Measurements from ENCODE around the gene CACNA1G.

The CACNA1G gene

GRCh38 chr17:50635732-50635981, 75.1 kb downstream of the CACNA1G start:
- TF ChIP-seq FOXP2 (optimal IDR thresholded peaks at IDR 0.05; ENCODE audit: borderline replicate concordance, extremely low read depth, extremely low read length, insufficient read depth): no peak
- no peak for TF ChIP-seq TAF1 (IDR thresholded peaks at IDR 0.05; ENCODE audit: borderline replicate concordance, insufficient read depth, low read length)
- TF ChIP-seq, protein P1, sequence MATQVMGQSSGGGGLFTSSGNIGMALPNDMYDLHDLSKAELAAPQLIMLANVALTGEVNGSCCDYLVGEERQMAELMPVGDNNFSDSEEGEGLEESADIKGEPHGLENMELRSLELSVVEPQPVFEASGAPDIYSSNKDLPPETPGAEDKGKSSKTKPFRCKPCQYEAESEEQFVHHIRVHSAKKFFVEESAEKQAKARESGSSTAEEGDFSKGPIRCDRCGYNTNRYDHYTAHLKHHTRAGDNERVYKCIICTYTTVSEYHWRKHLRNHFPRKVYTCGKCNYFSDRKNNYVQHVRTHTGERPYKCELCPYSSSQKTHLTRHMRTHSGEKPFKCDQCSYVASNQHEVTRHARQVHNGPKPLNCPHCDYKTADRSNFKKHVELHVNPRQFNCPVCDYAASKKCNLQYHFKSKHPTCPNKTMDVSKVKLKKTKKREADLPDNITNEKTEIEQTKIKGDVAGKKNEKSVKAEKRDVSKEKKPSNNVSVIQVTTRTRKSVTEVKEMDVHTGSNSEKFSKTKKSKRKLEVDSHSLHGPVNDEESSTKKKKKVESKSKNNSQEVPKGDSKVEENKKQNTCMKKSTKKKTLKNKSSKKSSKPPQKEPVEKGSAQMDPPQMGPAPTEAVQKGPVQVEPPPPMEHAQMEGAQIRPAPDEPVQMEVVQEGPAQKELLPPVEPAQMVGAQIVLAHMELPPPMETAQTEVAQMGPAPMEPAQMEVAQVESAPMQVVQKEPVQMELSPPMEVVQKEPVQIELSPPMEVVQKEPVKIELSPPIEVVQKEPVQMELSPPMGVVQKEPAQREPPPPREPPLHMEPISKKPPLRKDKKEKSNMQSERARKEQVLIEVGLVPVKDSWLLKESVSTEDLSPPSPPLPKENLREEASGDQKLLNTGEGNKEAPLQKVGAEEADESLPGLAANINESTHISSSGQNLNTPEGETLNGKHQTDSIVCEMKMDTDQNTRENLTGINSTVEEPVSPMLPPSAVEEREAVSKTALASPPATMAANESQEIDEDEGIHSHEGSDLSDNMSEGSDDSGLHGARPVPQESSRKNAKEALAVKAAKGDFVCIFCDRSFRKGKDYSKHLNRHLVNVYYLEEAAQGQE (IDR thresholded peaks at IDR 0.05; ENCODE audit: insufficient read depth in 1 of 2, low read depth in 2 of 2, low read length in 2 of 2): no peak
- TF ChIP-seq POLR2AphosphoS5 (IDR thresholded peaks at IDR 0.05; ENCODE audit: low read depth, low read length): no peak
- no peak for TF ChIP-seq SIN3A (IDR thresholded peaks at IDR 0.05; ENCODE audit: borderline replicate concordance, insufficient read depth, low read length)

GRCh38 chr17:50635982-50636803, 75.7 kb downstream of the CACNA1G start:
- TF ChIP-seq SIN3A (IDR thresholded peaks at IDR 0.05; ENCODE audit: borderline replicate concordance, insufficient read depth, low read length): no peak
- TF ChIP-seq POLR2AphosphoS5 (IDR thresholded peaks at IDR 0.05; ENCODE audit: low read depth, low read length): no peak
- TF ChIP-seq, protein P1 (IDR thresholded peaks at IDR 0.05; ENCODE audit: insufficient read depth in 1 of 2, low read depth in 2 of 2, low read length in 2 of 2): no peak
- no peak for TF ChIP-seq FOXP2 (optimal IDR thresholded peaks at IDR 0.05; ENCODE audit: borderline replicate concordance, extremely low read depth, extremely low read length, insufficient read depth)
- no peak for TF ChIP-seq TAF1 (IDR thresholded peaks at IDR 0.05; ENCODE audit: borderline replicate concordance, insufficient read depth, low read length)

GRCh38 chr17:50636804-50637195, 76.3 kb downstream of the CACNA1G start:
- no peak for TF ChIP-seq POLR2AphosphoS5 (IDR thresholded peaks at IDR 0.05; ENCODE audit: low read depth, low read length)
- TF ChIP-seq TAF1 (IDR thresholded peaks at IDR 0.05; ENCODE audit: borderline replicate concordance, insufficient read depth, low read length): no peak
- no peak for TF ChIP-seq FOXP2 (optimal IDR thresholded peaks at IDR 0.05; ENCODE audit: borderline replicate concordance, extremely low read depth, extremely low read length, insufficient read depth)
- TF ChIP-seq, protein P1 (IDR thresholded peaks at IDR 0.05; ENCODE audit: insufficient read depth in 1 of 2, low read depth in 2 of 2, low read length in 2 of 2): no peak
- no peak for TF ChIP-seq SIN3A (IDR thresholded peaks at IDR 0.05; ENCODE audit: borderline replicate concordance, insufficient read depth, low read length)

GRCh38 chr17:50637829-50638605, 77.5 kb downstream of the CACNA1G start:
- TF ChIP-seq, protein P1 (IDR thresholded peaks at IDR 0.05; ENCODE audit: insufficient read depth in 1 of 2, low read depth in 2 of 2, low read length in 2 of 2): no peak
- TF ChIP-seq TAF1 (IDR thresholded peaks at IDR 0.05; ENCODE audit: borderline replicate concordance, insufficient read depth, low read length) (no peak), SIN3A (IDR thresholded peaks at IDR 0.05; ENCODE audit: borderline replicate concordance, insufficient read depth, low read length) (no peak), POLR2AphosphoS5 (IDR thresholded peaks at IDR 0.05; ENCODE audit: low read depth, low read length) (no peak), FOXP2 (optimal IDR thresholded peaks at IDR 0.05; ENCODE audit: borderline replicate concordance, extremely low read depth, extremely low read length, insufficient read depth) (no peak)

Measured in PFSK-1 (cell line).